Activated CD8-positive, alpha-beta memory T cell treated with anti-CD3 and anti-CD28 coated beads for 48 hours (primary cell): ENCODE measurements around the gene RETN.

Source experiments
- DNase-seq, 3 experiments: peaks; one replicate each; pipeline ENCODE4 v3.0.0-alpha.2; 2020; ENCODE audit warnings: low read depth in 2 of 3, low spot score in 2 of 3

Gene RETN

GRCh38 chr19:7657131-7657751 is 11.6 kb upstream of the RETN start:
- DNase-seq, result no peak

GRCh38 chr19:7658219-7658686 is 10.6 kb upstream of the RETN start:
- no peak for DNase-seq

GRCh38 chr19:7661744-7662538 is 6.9 kb upstream of the RETN start:
- no peak for DNase-seq

- no peak for DNase-seq
Observed at GRCh38 chr19:7662657-7663056, 6.2 kb upstream of the RETN start.

GRCh38 chr19:7663706-7664105 is 5.1 kb upstream of the RETN start:
- DNase-seq, result no peak

GRCh38 chr19:7665076-7665475 is 3.8 kb upstream of the RETN start:
- no peak for DNase-seq

GRCh38 chr19:7669641-7670040 is 792 bp downstream of the RETN start:
- DNase-seq, result no peak

GRCh38 chr19:7670150-7670783 is 1.4 kb downstream of the RETN start:
- no peak for DNase-seq

- DNase-seq, result no peak
Observed at GRCh38 chr19:7670790-7671189, 1.9 kb downstream of the RETN start.

- DNase-seq, result no peak
Observed at GRCh38 chr19:7672522-7672921, 3.7 kb downstream of the RETN start.

- no peak for DNase-seq
Observed at GRCh38 chr19:7674010-7675005, 5.5 kb downstream of the RETN start.

- DNase-seq, result no peak
Observed at GRCh38 chr19:7676376-7676775, 7.5 kb downstream of the RETN start.

- no peak for DNase-seq
Observed at GRCh38 chr19:7676854-7677253, 8.0 kb downstream of the RETN start, which contains the start of gene MCEMP1. TSS of gene MCEMP1 (plus strand) at chr19:7677090. CDS start at chr19:7677121, 31 bp downstream.

GRCh38 chr19:7677669-7678311 is 8.9 kb downstream of the RETN start:
- no peak for DNase-seq

GRCh38 chr19:7678971-7679751 is 10.3 kb downstream of the RETN start:
- DNase-seq, result no peak

- no peak for DNase-seq
Observed at GRCh38 chr19:7679771-7680605, 11.1 kb downstream of the RETN start.

GRCh38 chr19:7680606-7681339 is 11.9 kb downstream of the RETN start, which contains the start of gene TRAPPC5:
TSS of gene TRAPPC5 (plus strand) at chr19:7680833. CDS start at chr19:7682254, 1,421 bp downstream.
- peak; percentile 72 to 79 (median 77) for DNase-seq
